Mesenchymal stem cell (in vitro differentiated cells and primary cell): Measurements from ENCODE around the gene RBMX.
"Not testable (repeated sequence)": the region's sequence is repeated elsewhere in the genome, so short reads cannot be mapped to it uniquely, and the experiment has no call there.

Experiments used
- DNase-seq: peaks from one replicate; pipeline ENCODE4 v3.0.0-alpha.2; 2013
- H2AFZ ChIP-seq: one replicate; pipeline ENCODE4 v1.6.1; 2013; ENCODE audit warnings: low read depth, mild to moderate bottlenecking, control low read depth, inconsistent platforms, low read length, moderate library complexity
- H2AK5ac ChIP-seq: 2 replicates; pipeline ENCODE4 v1.6.1; 2013; ENCODE audit warnings: low read length, moderate library complexity, mild to moderate bottlenecking, inconsistent platforms; ENCODE audit not compliant: severe bottlenecking
- H2BK120ac ChIP-seq: one replicate; pipeline ENCODE4 v1.6.1; 2013; ENCODE audit warnings: low read depth, mild to moderate bottlenecking, inconsistent platforms, low read length, moderate library complexity
- H2BK12ac ChIP-seq, 2 experiments: one replicate each; pipeline ENCODE4 v1.6.1; 2013; ENCODE audit warnings: inconsistent platforms in 2 of 2, low read length in 2 of 2, mild to moderate bottlenecking in 2 of 2, moderate library complexity in 2 of 2, control low read depth in 1 of 2
- H2BK15ac ChIP-seq: one replicate; pipeline ENCODE4 v1.6.1; 2013; ENCODE audit warnings: mild to moderate bottlenecking, low read depth, inconsistent platforms; ENCODE audit not compliant: poor library complexity, severe bottlenecking
- H2BK5ac ChIP-seq: 2 replicates; pipeline ENCODE4 v1.6.1; 2013; ENCODE audit warnings: low read depth, mild to moderate bottlenecking, low read length, control low read depth, inconsistent platforms; ENCODE audit not compliant: poor library complexity, severe bottlenecking
- H3K14ac ChIP-seq, 2 experiments: one replicate each; pipeline ENCODE4 v1.6.1; 2013; ENCODE audit warnings: inconsistent platforms in 2 of 2, low read length in 2 of 2, control low read depth in 1 of 2, mild to moderate bottlenecking in 1 of 2, moderate library complexity in 1 of 2
- H3K18ac ChIP-seq, 2 experiments: one replicate each; pipeline ENCODE4 v1.6.1; 2013; ENCODE audit warnings: inconsistent platforms in 2 of 2, low read length in 2 of 2, control low read depth in 1 of 2, low read depth in 1 of 2, mild to moderate bottlenecking in 1 of 2
- H3K23ac ChIP-seq, 2 experiments: one replicate each; pipeline ENCODE4 v1.6.1; 2013; ENCODE audit warnings: inconsistent platforms in 2 of 2, low read length in 2 of 2, mild to moderate bottlenecking in 2 of 2, moderate library complexity in 2 of 2, control low read depth in 1 of 2
- H3K27ac ChIP-seq: 2 replicates; pipeline ENCODE4 v1.5.1; 2013; ENCODE audit warnings: mild to moderate bottlenecking, moderate library complexity, low read length, control low read depth, inconsistent platforms; ENCODE audit not compliant: poor library complexity, severe bottlenecking
- H3K27me3 ChIP-seq, 2 experiments: 2 replicates each; pipeline versions ENCODE4 v1.6.1 to v1.7.0; 2013; ENCODE audit warnings: low read length in 2 of 2, mild to moderate bottlenecking in 2 of 2, moderate library complexity in 2 of 2, control low read depth in 1 of 2, inconsistent platforms in 1 of 2; ENCODE audit not compliant: control insufficient read depth in 1 of 2, insufficient read depth in 1 of 2
- H3K36me3 ChIP-seq, 2 experiments: 2 replicates each; pipeline versions ENCODE4 v1.6.1 to v1.7.0; 2013; ENCODE audit warnings: low read length in 2 of 2, control low read depth in 1 of 2, inconsistent platforms in 1 of 2, low read depth in 1 of 2, mild to moderate bottlenecking in 1 of 2; ENCODE audit not compliant: insufficient read depth in 2 of 2, control insufficient read depth in 1 of 2
- H3K4ac ChIP-seq, 2 experiments: one replicate each; pipeline ENCODE4 v1.6.1; 2013; ENCODE audit warnings: inconsistent platforms in 2 of 2, low read length in 2 of 2, mild to moderate bottlenecking in 2 of 2, moderate library complexity in 2 of 2, control low read depth in 1 of 2, low read depth in 1 of 2
- H3K4me1 ChIP-seq: 2 replicates; pipeline ENCODE4 v1.6.1; 2013; ENCODE audit warnings: low read depth, low read length, control low read depth; ENCODE audit not compliant: control insufficient read depth, insufficient read depth
- H3K4me2 ChIP-seq: 2 replicates; pipeline ENCODE4 v1.6.1; 2013; ENCODE audit warnings: low read length, mild to moderate bottlenecking, inconsistent platforms; ENCODE audit not compliant: poor library complexity, severe bottlenecking
- H3K4me3 ChIP-seq, 2 experiments: 2 replicates each; pipeline versions ENCODE4 v1.5.1 to v1.7.0; 2013; ENCODE audit warnings: low read length in 2 of 2, mild to moderate bottlenecking in 2 of 2, control low read depth in 1 of 2, low read depth in 1 of 2; ENCODE audit not compliant: insufficient read depth in 1 of 2
- H3K79me1 ChIP-seq: replicated peaks from 2 replicates; pipeline ENCODE4 v1.6.1; 2013; ENCODE audit warnings: mild to moderate bottlenecking, control low read depth, low read length, inconsistent platforms; ENCODE audit not compliant: poor library complexity, severe bottlenecking
- H3K9ac ChIP-seq: 2 replicates; pipeline ENCODE4 v1.7.0; 2013; ENCODE audit warnings: mild to moderate bottlenecking, low read length, moderate library complexity
- H3K9me3 ChIP-seq: 2 replicates; pipeline ENCODE4 v1.7.0; 2013; ENCODE audit warnings: mild to moderate bottlenecking, low read length; ENCODE audit not compliant: control insufficient read depth
- H4K8ac ChIP-seq: one replicate; pipeline ENCODE4 v1.6.1; 2013; ENCODE audit warnings: inconsistent platforms, mild to moderate bottlenecking, low read length, moderate library complexity
- H4K91ac ChIP-seq: one replicate; pipeline ENCODE4 v1.6.1; 2013; ENCODE audit warnings: mild to moderate bottlenecking, low read length, inconsistent platforms
- WGBS: methylation state at CpG from one replicate; pipeline ENCODE4 v1.1.7; 2013; ENCODE audit warnings: mixed read lengths; 5-methylcytosine and 5-hydroxymethylcytosine counted together

The RBMX gene

DNA sequence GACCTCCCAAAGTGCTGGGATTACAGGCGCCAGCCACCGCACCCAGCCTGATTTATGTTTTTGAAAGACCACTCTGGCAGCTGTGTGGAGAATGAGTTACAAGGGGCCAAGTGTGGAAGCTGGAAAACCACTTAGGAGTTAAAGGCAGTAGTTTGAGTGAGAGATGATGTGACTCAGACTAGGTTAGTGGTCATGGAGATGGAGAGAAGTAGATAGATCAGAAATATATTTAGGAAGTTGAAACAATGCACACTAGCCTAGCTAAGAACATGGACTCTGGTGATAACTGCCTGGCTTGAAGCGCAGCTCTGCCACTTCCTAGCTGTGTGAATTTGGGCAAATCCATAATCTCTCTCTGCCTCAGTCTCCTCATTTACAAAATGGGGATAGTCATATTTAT, 11.9 kb upstream of the RBMX start:
- Histone ChIP-seq H3K4ac (no peak overlapping the region), H3K27me3 (no peaks in the 10 kb centered on the region), H2AFZ (no peak overlapping the region), H2BK12ac (no peak overlapping the region), H3K4me3 (no peak overlapping the region), H4K91ac (no peak overlapping the region), H4K8ac (no peak overlapping the region), H2BK15ac (no peak overlapping the region), H3K4me2 (no peak overlapping the region), H2BK120ac (no peak overlapping the region), H3K79me1 (no peaks in the 10 kb centered on the region), H3K9me3 (no peaks in the 10 kb centered on the region), H3K18ac (no peak overlapping the region), H3K4me1 (no peaks in the 10 kb centered on the region), H2AK5ac (no peak overlapping the region), H3K23ac (no peak overlapping the region), H3K14ac (no peak overlapping the region), H3K36me3 (no peaks in the 10 kb centered on the region), H3K9ac (no peak overlapping the region), H3K27ac (no peak overlapping the region), H2BK5ac (no peak overlapping the region)
- WGBS = 96% methylated on average over 3 of the region's 3 CpGs
- DNase-seq = no peak

DNA sequence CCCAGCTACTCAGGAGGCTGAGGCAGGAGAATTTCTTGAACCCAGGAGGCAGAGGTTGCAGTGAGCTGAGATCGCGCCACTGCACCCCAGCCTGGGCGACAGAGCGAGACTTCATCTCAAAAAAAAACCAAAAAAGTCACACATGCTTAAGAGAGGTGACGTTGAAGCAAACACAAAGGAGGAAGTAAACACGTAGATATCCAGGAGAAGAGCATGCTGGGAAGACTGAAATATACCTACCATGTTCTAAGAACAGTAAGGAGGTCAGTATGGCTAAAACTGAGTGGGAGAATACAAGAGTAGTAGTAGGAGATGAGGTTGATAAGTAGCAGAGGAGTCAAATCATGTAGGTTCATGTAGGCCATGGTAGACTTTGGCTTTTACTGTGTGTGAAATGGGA, 10.1 kb upstream of the RBMX start:
- not testable (repeated sequence) for H2BK15ac ChIP-seq, H3K9ac ChIP-seq, H3K27ac ChIP-seq, H3K27me3 ChIP-seq, H3K9me3 ChIP-seq, H3K4ac ChIP-seq, H3K36me3 ChIP-seq, H3K4me2 ChIP-seq, H3K18ac ChIP-seq, H3K4me3 ChIP-seq, H4K91ac ChIP-seq, DNase-seq, H2BK5ac ChIP-seq, H2AFZ ChIP-seq, H3K14ac ChIP-seq, H2BK120ac ChIP-seq, H3K23ac ChIP-seq, H2BK12ac ChIP-seq, H4K8ac ChIP-seq, H3K79me1 ChIP-seq, H3K4me1 ChIP-seq, H2AK5ac ChIP-seq
- WGBS = 90% methylated on average over 4 of the region's 6 CpGs

DNA sequence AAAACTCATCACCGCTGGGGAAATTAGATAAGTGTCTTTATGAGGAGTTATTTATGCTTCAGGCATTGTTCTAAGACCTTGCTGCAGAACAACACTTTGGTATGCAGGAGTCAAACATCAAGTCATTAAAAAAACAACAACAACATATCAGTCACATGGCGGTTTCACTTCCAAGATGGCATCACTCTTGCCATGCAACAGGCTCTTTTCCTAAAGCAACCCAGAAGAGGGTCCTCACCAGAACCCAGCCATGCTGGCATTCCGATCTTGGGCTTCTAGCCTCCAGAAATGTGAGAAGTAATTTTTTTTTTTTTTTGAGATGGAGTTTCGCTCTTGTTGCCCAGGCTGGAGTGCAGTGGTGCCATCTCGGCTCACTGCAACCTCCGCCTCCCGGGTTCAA, 8.7 kb upstream of the RBMX start:
- no peak overlapping the region for H4K91ac ChIP-seq
- H2BK15ac ChIP-seq = no peak overlapping the region
- no peaks in the 10 kb centered on the region for H3K27me3 ChIP-seq
- H3K9me3 ChIP-seq = no peaks in the 10 kb centered on the region
- H3K18ac ChIP-seq = no peak overlapping the region
- no peak overlapping the region for H3K27ac ChIP-seq
- no peak overlapping the region for H2AFZ ChIP-seq
- H3K4ac ChIP-seq = no peak overlapping the region
- no peak overlapping the region for H4K8ac ChIP-seq
- no peaks in the 10 kb centered on the region for H3K36me3 ChIP-seq
- H3K23ac ChIP-seq = no peak overlapping the region
- WGBS = 100% methylated on average over 3 of the region's 7 CpGs
- no peak overlapping the region for H3K4me2 ChIP-seq
- no peak overlapping the region for H2BK12ac ChIP-seq
- no peaks in the 10 kb centered on the region for H3K79me1 ChIP-seq
- H2BK5ac ChIP-seq = no peak overlapping the region
- H3K4me3 ChIP-seq = no peak overlapping the region
- no peak overlapping the region for H2AK5ac ChIP-seq
- no peak overlapping the region for H2BK120ac ChIP-seq
- no peak overlapping the region for H3K14ac ChIP-seq
- DNase-seq = no peak
- H3K4me1 ChIP-seq = no peaks in the 10 kb centered on the region
- no peak overlapping the region for H3K9ac ChIP-seq

DNA sequence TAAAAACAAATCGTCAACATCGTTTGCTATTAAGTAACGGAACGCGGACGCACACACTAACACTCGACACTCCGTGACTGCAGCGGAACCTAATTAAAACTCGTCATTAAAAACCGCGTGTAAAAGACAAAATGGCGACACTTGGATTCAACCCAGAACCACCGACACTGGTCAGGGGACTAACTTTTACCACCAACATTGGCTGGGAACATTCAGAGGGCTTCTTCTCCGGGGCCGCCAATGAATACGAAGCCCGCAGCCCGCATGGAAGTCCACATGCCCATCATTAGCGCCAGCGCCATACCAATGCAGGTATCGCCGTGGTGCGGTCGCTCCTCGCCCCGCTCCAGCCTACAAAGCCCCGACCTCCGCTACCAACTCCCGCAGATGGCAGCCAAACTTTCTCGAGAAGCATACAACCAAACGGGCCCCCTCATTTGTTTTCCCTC, 498 bp downstream of the RBMX start:
- peak overlapping the region; percentile 46 to 97 for H3K4ac ChIP-seq
- H3K9me3 ChIP-seq = no peaks in the 10 kb centered on the region
- H3K36me3 ChIP-seq = peaks cover 13 to 31% of the 10 kb centered on the region in 2 experiments
- H4K91ac ChIP-seq = no peak overlapping the region
- peak overlapping the region; percentile 25 for H2BK5ac ChIP-seq
- peak; percentile 37 for DNase-seq
- H3K79me1 ChIP-seq = no peaks in the 10 kb centered on the region
- H4K8ac ChIP-seq = no peak overlapping the region
- no peak overlapping the region for H2AFZ ChIP-seq
- H2BK12ac ChIP-seq = no peak overlapping the region
- peak overlapping the region; percentile 69 to 97 for H3K18ac ChIP-seq
- no peaks in the 10 kb centered on the region for H3K4me1 ChIP-seq
- no peak overlapping the region for H3K4me2 ChIP-seq
- peak overlapping the region; percentile 99 for H3K9ac ChIP-seq
- H3K23ac ChIP-seq = no peak overlapping the region
- H2BK120ac ChIP-seq = no peak overlapping the region
- H3K4me3 ChIP-seq = peak overlapping the region; percentile 71 to 80
- no peaks in the 10 kb centered on the region for H3K27me3 ChIP-seq
- H3K14ac ChIP-seq = peak overlapping the region in 1 of 2 experiments; percentile 53
- no peak overlapping the region for H2BK15ac ChIP-seq
- peak overlapping the region; percentile 89 for H3K27ac ChIP-seq
- WGBS = under 1% methylated on average over 31 of the region's 32 CpGs
- peak overlapping the region; percentile 98 for H2AK5ac ChIP-seq
